ENCODE data around the gene ZSCAN31.
"Not testable (repeated sequence)": the region's sequence is repeated elsewhere in the genome, so short reads cannot be mapped to it uniquely, and the experiment has no call there.

Gene ZSCAN31

DNA sequence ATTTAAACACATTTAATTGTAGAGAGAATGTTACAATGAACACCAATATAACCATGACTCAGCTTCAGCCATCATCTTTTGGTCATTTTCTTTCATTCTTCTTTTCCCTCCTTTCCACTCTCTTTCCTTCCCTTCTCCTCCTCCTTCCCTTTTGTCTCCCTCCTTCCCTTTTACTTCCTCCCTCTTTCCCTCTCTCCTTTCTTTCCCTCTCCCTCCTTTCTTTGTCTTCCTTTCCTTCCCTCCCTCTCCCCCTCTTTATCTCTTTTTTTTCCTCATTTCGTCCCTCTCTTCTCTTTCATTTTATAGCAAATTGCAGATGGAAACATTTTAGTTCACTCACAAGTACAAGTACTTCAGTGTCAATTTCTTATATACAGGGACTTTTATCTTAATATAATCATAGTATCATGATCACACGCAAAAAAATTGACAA lies 15.6 kb upstream of the ZSCAN31 start:
- DNase-seq: no peak

GRCh38 chr6:28351087-28351486 lies 15.1 kb upstream of the ZSCAN31 start:
- DNase-seq: no peak

DNA sequence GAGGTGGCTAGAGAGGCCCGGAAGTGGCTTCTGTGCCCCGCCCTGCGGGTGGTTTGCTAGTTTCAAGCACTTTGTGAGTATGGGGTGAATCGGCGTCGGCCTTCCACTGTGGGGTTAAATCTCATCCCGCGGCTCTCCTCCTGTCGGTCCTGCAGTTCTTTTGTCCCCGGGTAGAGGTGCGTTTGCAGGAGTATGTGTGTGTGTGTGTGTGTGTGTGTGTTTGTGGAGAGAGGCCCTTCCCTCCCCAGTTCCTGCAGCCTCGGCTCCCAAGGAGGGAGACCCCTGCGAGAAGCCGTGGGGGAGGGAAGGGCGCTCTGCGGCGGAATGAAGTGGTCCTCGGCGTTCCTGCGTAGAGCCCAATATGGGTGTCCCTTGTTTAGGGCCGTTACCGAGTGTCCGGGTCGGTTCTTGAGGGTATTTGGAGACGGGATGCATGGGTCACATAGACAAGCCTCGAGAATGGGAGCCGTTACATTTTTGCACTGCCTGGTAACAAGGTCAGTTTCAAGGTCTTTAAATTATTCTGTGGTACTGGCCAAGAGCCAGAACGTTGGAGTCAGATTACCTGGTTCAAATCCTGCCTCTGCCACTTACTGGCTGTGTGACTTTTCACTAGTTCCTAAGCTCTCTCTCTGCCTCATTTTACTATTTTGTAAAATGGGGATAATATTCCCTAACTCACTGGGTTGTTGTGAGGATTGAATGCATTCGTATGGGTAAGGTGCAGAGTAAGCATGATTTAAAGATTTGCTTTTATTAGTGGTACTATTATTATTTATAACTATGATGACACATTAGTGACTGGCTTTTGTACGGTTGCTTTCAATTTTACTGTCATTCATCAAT lies 14.2 kb upstream of the ZSCAN31 start, which contains the start of gene ZKSCAN3:
Gene ZKSCAN3, plus strand, starts transcription at position 56 of the 846 bp plus-strand sequence. CDS start 9,640 bp downstream, outside the sequence.
- DNase-seq: peak; percentile 89

DNA sequence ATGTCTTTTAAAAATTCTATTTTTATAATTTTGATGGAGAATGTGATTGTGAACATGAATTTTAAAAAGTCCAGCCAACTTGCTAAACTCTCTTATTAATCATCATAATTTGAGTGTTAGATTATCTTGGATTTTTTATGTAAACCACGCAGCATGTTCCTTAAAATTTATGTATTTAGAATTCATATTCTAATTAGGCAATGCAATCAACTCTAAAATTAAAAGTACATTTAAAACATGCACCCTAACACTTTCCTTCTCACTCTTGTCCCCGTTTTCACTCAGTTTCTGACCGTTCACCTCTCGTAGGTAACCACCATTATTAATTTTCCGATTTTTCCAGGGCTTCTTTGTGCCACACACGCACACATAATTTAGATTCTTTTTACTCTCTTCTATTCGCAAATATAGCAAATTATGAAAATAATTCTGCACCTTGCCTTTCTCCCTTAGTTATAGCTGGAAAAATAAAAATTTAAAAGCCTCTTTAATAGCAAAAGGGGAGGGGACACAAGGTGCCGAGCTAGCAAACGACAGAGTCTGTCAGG lies 13.5 kb upstream of the ZSCAN31 start:
- DNase-seq: no peak

- DNase-seq: no peak
Measured at GRCh38 chr6:28347119-28347518, 11.2 kb upstream of the ZSCAN31 start.

GRCh38 chr6:28345201-28345600 lies 9.3 kb upstream of the ZSCAN31 start:
- no peak for DNase-seq

DNA sequence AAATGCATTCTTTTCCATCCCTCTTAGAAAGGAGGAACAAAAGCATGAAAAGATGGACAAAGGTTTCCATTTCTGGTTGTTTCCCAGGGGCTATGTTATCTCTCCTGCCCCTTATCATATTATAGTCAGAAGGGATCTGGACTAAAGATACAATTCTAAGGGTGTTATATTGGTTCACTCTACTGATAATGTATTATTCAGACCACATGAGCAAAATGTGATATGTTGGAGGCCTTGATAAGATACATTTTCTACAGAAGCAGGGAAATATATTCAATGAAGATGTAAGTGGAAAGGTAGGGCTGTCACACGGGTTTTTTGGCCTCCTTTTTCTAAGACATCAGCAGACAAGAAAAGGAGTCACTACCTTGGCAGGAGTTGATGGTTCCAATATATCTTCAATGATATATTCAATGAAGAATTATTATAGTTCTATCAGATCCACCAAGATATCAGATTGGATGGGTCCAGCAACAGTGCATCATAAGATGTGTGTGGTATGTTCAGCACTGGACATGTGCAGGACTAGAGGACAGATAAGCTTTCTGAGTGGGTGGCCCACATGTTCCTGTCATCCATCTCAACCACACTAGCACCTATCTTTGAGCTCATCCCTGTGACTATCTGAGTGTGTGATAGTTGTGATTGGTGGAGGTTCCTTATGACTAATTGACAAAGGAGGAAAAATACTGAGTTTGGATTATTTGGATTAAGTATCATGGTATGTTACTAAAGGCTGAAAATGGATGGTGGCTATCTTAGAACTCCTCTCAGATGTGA lies 8.1 kb upstream of the ZSCAN31 start:
- no peak for DNase-seq

DNA sequence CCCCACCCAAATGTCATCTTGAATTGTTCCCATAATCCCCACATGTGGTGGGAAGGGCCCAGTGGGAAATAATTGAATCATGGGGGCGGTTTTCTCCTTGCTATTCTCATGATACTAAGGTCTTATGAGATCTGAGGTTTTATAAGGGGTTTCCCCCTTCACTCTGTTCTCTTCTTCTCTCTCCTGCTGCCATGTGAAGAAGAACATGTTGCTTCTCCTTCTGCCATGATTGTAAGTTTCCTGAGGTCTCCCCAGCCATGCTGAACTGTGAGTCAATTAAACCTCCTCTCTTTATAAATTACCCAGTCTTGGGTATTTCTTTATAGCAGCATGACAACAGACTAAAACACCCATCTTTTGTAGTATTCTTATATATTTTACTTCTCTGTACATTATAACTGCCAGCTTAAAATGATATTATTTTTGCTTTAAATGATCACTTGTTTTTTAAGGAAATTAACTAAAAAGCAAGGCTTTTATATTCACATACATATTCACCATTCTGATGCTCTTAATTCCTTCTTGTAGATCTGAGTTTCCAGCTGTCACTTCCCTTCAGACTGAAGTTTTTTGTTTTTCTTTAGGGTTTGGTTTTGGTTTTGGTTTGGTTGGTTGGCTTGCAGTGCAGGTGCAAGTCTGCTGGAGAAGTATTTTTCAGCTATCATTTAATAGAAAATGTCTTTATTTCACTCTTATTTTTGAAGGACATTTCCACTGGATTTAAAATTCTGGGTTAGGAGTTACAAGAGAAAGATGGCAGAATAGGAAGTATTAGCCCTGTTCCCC lies 4.6 kb upstream of the ZSCAN31 start:
- DNase-seq: no peak

- DNase-seq: no peak
Measured at GRCh38 chr6:28337121-28337520, 1.2 kb upstream of the ZSCAN31 start.

- DNase-seq: no peak
Measured at GRCh38 chr6:28336284-28337120, 554 bp upstream of the ZSCAN31 start.

GRCh38 chr6:28335040-28335563 lies 846 bp downstream of the ZSCAN31 start:
- peak; percentile 20 for DNase-seq

DNA sequence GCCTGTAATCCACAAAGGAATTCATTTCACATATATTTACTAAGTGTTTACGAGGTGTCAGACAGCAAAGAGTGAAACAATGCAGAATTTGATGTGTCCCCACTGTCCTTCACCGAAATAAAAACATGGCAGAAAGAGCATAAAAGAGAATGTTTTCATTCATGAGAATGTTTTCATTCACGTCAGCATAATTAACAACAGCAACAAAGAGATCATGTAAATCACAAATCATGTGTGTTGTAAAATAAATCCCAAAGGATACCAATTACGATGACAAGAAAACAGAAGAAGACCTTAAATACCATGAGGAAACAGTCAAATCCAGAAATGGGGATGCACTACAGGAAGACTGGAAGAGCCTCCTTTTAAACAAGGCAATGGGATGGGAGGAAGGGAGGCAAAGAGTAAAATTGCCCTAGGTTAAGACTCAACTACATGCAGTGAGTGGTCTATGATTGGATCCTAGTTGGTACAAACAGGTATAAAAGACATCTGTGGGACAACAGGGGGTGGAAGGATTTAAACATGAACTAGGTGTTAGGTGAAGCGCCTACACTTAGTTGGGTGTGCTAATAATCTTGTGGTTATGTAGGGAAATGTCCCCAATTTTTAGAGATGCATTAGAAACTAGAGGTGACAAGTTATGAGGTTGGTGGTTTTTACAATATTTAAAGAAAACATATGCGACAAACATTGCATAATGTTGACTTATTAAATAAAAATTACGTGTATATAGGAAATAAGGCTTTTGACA lies 1.5 kb downstream of the ZSCAN31 start:
- no peak for DNase-seq

GRCh38 chr6:28333599-28334018 lies 2.3 kb downstream of the ZSCAN31 start:
- DNase-seq: no peak

- DNase-seq: no peak
Measured at GRCh38 chr6:28333047-28333446, 2.9 kb downstream of the ZSCAN31 start.

DNA sequence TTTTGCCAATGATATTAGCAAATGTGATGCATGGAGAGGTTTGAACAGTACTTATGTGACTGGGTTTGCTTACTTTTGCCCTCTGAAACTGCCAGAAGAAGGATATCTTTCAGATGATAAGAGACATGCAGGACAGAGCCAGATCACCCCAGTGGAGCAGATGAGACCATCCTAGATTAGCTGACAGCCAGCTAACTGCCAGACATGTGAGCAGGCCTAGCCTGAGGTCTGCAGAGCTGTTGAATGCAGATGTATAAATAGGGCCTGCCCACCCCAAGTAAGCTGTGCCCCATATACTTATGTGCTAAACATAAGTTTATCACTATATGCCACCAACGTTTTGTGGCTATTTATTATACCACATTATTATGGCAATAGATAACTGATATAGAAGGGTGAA lies 5.9 kb downstream of the ZSCAN31 start:
- no peak for DNase-seq

DNA sequence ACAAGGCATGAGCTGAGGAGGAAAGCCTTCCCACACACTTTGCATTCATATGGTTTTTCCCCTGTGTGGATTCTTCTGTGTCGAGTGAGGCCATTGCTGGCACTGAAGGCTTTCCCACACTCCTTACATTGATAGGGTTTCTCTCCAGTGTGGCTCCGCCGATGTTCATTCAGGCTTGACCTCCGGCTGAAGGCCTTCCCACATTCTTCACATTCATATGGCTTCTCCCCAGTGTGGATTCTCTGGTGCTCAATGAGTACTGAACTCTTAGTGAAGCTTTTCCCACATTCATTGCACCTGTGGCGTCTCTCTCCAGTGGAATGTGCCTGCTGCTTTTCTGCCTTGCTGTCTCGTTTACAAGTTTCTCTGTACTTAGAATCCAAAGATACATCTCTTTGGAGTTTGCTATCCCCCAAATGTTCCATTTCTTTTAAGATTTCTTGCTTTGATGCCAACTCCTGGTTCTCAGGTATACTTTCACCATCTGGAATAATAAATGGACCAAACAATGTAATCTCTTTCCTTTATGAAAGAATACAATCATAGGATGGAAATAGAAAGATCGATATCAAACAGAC lies 9.5 kb downstream of the ZSCAN31 start:
- DNase-seq: no peak

DNA sequence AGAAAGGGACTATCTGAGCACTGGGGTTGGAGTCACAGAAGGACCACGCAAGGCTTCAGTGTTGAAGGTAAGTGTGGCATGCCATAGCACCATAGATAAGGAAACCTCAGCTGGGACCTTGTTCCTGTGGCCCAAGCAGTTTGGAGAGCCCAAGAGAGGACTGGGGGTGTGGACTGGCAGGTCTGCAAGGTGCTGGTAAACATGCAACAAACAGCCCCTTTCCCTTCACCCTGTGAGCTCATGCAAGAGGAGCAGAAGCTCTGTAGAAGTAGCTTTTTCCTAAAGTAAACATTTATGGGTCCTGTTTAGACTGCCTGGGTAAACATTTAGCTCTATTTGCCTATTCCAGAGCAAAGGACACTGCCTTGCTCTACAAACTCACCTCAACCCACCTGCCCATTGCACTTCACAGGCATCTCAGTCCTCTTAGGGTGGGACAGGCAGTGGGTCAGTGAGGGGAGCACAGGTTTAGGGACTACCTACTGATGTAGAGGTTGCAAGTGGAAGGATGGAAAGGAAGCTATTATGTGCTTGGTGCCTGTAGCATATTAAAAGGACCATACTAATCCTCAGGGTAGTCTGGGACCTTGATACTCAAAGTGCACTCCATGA lies 12.0 kb downstream of the ZSCAN31 start:
- no peak for DNase-seq

GRCh38 chr6:28322661-28323060 lies 13.3 kb downstream of the ZSCAN31 start:
- no peak for DNase-seq

GRCh38 chr6:28317866-28318265 lies 18.1 kb downstream of the ZSCAN31 start:
- DNase-seq: not testable (repeated sequence)

DNA sequence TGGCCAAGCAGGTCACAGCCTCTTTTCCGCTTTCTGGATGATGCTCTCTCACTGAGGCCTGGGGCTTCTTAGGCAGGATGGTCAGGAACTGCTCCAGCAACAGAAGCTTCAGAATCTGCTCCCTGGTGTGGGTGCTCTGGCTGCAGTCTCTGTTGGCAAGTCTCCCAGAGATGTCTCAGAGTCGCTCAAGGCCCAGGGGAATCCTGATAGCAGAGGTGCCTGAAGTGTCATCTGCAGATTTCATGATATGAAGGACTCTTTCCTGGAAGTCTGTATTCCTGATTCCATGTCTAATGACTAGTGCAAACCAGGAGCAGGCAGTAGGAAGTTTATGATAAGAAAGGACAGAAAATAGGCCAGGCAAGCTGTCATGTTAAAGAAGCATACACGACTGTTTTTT lies 20.3 kb downstream of the ZSCAN31 start:
- no peak for DNase-seq

Measured in right hindlimb (tissue), 1 donor.